NCI-H524 (cell line): ENCODE data around the gene ADSL.

Source experiments
- DNase-seq, 2 experiments: peaks; one replicate each; lab custom pipeline; 2025; lab: John Stamatoyannopoulos, UW

ADSL gene

GRCh38 chr22:40328546-40329456, 17.5 kb upstream of the ADSL start:
- no peak for DNase-seq

- no peak for DNase-seq
These were observed 16.8 kb upstream of the ADSL start for GRCh38 chr22:40329466-40329865.

GRCh38 chr22:40330086-40330485, 16.2 kb upstream of the ADSL start:
- no peak for DNase-seq

GRCh38 chr22:40330615-40331014, 15.7 kb upstream of the ADSL start:
- DNase-seq = no peak

GRCh38 chr22:40331706-40332105, 14.6 kb upstream of the ADSL start:
- no peak for DNase-seq

GRCh38 chr22:40332319-40332781, 13.9 kb upstream of the ADSL start:
- DNase-seq = no peak

GRCh38 chr22:40334060-40334459, 12.2 kb upstream of the ADSL start:
- no peak for DNase-seq

GRCh38 chr22:40334899-40335298, 11.4 kb upstream of the ADSL start:
- no peak for DNase-seq

GRCh38 chr22:40335358-40335757, 10.9 kb upstream of the ADSL start:
- no peak for DNase-seq

- no peak for DNase-seq
These were observed 6.3 kb upstream of the ADSL start for GRCh38 chr22:40340044-40340443.

- no peak for DNase-seq
These were observed 4.7 kb upstream of the ADSL start for GRCh38 chr22:40341604-40342003.

GRCh38 chr22:40342521-40342920, 3.8 kb upstream of the ADSL start:
- DNase-seq = no peak

- no peak for DNase-seq
These were observed 1.0 kb upstream of the ADSL start for GRCh38 chr22:40345271-40345670.

GRCh38 chr22:40345815-40346184, 500 bp upstream of the ADSL start:
- DNase-seq = peak in 1 of 2 experiments; percentile 55

- no peak for DNase-seq
These were observed 1.0 kb downstream of the ADSL start for GRCh38 chr22:40347300-40347699.

GRCh38 chr22:40348025-40348658, 1.8 kb downstream of the ADSL start:
- DNase-seq = peak in 1 of 2 experiments; percentile 36

- no peak for DNase-seq
These were observed 6.5 kb downstream of the ADSL start for GRCh38 chr22:40352763-40353162.

GRCh38 chr22:40361100-40361499, 14.8 kb downstream of the ADSL start:
- DNase-seq = no peak

GRCh38 chr22:40363059-40363458, 16.8 kb downstream of the ADSL start:
- no peak for DNase-seq

- no peak for DNase-seq
These were observed 18.1 kb downstream of the ADSL start for GRCh38 chr22:40364431-40364830.

GRCh38 chr22:40366068-40366467, 19.8 kb downstream of the ADSL start:
- no peak for DNase-seq

- no peak for DNase-seq
These were observed 21.0 kb downstream of the ADSL start for GRCh38 chr22:40367342-40367741.

GRCh38 chr22:40368016-40368415, 21.7 kb downstream of the ADSL start:
- no peak for DNase-seq
